CD4-positive, alpha-beta T cell treated with Interleukin-2 at 100 ng/mL for 4 hours (primary cell): Measurements from ENCODE around the gene RAP1GAP.

Experiments used
- DNase-seq: peaks from one replicate; pipeline ENCODE4 v3.0.0-alpha.2; 2020; ENCODE audit warnings: low spot score

RAP1GAP gene

DNA sequence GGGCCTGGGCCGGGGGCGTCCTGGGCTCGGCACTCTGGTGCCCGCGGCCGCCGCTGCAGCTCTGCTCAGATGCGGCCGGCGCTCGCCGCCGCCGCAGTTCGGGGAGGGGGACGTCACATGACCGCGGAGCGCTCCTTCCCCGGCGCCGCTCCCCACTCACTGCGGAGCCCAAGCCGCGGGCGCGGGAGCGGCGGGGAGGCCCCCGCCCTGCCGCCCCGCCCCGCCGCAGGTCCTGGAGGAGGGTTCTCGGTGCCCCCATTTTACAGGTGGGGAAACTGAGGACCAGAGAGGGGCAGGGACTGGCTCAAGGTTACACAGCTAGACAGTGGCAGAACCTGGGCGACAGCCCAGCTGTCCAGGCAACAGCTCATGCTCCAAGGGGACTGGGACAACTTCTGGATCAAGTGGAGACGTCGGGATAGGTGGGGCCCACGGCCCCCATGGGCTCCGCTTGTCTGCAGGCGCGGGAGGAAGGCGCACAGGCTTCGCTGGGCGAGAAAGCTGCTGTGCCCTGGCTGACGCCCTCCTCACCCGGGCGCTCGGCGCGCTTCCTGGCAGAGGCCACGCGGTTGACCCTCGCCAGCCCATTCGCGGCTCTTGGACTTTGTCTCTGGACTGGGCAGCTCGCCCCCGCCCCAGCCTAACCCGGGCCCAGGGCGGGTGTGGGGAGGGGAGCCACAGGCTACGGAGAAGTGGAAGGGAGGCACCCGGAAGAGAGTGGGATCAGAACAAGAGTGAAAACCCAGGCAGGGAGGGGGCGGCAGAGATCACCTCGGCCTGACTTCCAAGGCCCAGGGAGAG, at the start of gene RAP1GAP:
TSS of gene RAP1GAP (minus strand) at position 100 of the 801 bp plus-strand sequence. CDS start 49,325 bp downstream, outside the sequence.
- peak; percentile 15 for DNase-seq

- no peak for DNase-seq
These were observed 47.0 kb upstream of the RAP1GAP start for GRCh38 chr1:21716169-21716568.

- DNase-seq = no peak
These were observed 38.7 kb upstream of the RAP1GAP start for GRCh38 chr1:21707891-21708290.

DNA sequence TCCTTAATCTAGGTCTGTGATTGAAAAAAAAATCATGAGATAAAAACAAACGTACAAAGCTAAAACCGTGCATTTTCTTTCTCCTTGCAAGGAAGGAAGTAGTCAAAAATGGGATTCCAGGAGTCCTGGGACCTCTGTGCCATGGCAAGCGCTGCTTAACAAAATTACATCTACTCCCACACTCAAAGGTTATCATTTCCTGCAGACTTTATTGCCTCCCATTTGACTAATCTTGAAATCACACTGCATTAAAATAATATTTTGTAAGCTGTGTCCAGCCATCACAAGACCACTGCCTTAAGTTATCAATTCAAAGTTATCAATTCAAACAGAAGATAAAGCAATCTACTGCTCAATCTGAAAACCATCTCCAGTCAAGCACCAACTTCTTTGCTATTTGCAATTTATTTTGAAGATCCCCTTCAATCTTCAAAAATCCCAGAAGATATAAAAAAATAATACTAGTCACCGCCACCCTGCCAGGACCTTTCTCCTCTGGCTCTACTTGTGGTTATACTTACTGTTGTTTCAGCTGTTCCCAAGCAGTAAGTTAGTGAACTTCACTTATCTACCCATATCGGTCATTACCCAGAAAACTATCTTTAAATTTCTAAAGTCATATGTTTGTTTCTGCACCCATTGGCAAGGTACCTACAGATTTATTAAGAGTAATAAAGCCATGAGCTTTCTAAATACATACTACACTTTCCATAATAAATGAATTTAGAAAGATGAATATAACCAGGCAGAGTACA, 38.1 kb upstream of the RAP1GAP start:
- DNase-seq = no peak

GRCh38 chr1:21706151-21706835, 37.1 kb upstream of the RAP1GAP start:
- DNase-seq = no peak

DNA sequence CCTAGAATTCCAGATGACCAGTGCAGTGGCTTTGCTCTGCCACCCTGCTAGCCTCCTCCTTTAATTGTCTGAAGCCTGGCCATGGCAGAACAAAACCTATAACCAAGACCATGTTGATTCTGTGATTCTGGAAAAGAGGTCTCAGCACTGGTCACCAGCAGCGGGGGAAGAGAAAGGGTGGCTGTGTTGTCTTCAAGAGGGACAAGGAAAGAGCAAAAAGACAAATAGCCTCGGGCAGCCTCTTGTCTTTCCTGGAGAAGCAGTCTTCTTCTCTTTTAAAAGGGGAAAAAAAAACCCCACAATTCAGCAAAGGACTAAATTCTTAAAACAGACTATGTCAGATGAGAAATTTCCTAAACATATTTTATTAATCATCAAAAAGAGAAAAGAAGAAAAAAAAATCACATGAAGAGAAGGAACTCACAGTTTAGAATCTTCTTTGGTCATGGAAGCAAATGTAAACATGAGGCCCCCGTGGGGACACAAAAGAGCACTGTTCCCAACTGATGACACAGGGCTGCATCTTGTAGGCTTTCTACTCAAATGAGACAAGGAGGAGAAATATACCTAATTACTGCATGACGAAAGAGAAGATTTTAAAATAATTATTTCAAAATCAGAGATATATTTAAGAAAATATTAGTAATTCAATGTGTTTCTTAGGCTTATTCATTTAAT, 36.3 kb upstream of the RAP1GAP start:
- no peak for DNase-seq

DNA sequence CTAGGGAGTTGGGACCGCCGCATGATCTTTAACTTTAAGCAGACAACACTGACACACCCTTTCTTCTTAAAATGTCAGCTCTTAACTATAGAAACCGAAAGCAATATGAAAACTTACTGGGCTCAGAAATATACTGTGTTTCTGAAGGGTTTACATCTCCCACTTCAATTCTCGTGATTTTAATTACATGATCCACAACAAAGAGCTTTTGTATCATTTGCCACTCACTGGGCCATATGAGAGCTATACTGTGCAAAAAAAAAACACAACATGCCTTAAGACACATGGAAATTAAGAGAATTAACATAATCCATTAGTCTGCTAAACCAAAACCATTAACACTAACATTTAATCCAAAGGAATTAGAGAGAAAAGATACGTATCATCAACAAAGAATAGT, 35.0 kb upstream of the RAP1GAP start:
- DNase-seq = no peak

- DNase-seq = peak; percentile 9
These were observed 34.3 kb upstream of the RAP1GAP start for GRCh38 chr1:21703318-21703963.

DNA sequence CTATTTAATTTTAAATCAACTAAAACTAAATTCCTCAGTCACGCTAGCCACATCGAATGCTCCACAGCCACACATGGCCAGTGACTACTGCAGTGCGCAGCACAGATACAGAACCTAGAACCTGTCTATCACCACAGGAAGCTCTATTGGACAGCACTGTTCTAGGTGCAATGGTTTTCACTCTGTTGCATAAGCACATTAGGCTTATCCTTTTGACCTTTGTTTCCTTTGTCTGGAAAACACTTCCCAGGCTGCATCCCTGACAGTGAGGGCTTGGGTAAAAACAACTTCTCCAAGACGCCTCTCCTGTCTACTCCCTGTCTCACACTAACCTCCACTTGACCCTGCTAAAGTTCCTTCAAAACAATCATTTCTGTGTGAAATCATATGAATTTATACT, 33.6 kb upstream of the RAP1GAP start:
- DNase-seq = no peak

- no peak for DNase-seq
These were observed 32.2 kb upstream of the RAP1GAP start for GRCh38 chr1:21701401-21701800.

DNA sequence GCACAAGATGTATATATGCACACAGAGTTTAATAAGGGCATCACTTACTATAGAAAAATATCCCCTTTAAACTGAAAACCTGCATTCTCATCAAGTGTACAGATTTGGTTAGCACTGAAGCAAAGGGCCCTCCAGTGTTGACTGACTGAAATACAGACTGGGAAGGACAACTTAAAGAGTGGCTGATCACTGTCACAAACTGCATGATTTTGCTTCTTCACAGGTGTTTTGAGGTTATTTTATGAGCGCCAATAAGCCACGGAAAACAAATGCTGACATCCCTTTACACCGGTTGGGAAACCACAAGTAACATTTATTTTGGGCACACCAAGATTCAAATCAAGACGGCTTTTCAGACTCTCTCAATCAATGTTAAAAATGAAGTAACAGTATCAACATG, 30.9 kb upstream of the RAP1GAP start:
- no peak for DNase-seq

DNA sequence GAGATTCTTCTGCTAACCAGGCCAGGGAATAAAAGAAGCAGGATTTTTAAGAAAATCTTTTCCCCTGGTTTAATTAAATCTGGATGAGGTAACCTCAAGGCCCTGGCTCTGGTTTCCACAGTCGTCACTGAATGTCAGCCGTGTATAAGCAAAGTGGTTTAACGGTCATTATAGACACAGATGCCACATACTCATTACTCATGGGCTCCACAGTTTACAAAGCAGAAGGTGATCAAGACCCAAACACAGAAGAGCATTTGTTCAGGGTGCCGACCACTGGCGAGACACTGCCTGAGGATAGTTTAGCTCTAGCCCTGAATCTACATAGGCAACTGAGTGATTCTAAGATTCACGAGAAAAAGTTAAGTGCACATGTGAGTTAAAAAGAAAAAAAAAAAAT, 27.8 kb upstream of the RAP1GAP start:
- DNase-seq = no peak

DNA sequence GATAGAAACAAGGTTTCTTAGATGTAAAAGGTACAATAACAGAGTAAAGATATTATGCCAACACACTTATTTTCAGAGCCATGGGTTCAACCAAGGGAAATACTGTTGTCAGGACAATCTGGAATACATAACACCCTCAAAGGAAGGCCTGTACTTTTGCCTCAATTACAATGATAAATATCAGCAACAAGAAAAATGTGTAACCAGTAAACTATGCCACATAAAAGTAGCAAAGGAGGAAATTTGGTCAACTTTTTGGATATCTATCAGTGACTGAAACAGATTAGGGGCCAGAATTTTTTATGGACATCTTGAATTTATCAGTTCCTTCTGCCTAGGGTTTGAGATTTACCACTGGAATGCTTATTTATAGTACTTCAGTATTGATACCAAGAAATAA, 24.6 kb upstream of the RAP1GAP start:
- DNase-seq = no peak

GRCh38 chr1:21691739-21692138, 22.6 kb upstream of the RAP1GAP start:
- DNase-seq = no peak

- no peak for DNase-seq
These were observed 20.7 kb upstream of the RAP1GAP start for GRCh38 chr1:21689661-21690372.

- DNase-seq = no peak
These were observed 17.9 kb upstream of the RAP1GAP start for GRCh38 chr1:21687081-21687529.

GRCh38 chr1:21685946-21686678, 17.0 kb upstream of the RAP1GAP start:
- no peak for DNase-seq

- DNase-seq = no peak
These were observed 12.3 kb upstream of the RAP1GAP start for GRCh38 chr1:21681426-21681825.

GRCh38 chr1:21680918-21681317, 11.8 kb upstream of the RAP1GAP start:
- no peak for DNase-seq

DNA sequence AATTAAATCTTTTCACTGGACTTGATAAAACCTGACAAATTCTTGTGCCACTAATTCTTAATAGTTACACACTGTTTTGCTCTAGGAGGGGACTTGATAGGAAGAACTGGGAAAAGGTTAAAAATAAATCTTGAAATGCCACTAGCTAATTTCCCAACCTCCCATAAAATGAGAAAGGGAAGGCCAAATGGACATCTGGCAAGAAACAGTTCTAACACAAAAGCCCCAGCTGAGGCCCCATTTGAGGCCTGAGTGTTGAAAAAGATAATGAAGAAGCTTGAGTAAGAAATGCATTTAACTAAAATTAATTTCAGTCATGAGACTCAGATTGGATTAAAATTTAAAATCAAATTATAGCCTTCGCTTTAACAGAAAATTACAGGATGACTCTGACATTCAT, 11.2 kb upstream of the RAP1GAP start:
- no peak for DNase-seq
